Activated CD8-positive, alpha-beta memory T cell treated with anti-CD3 and anti-CD28 coated beads for 4 hours (primary cell): Measurements from ENCODE around the gene VAPA.

Experiments used
- DNase-seq, 2 donors: peaks; one replicate each; pipeline ENCODE4 v3.0.0-alpha.2; 2020; ENCODE audit warnings: low read depth in 2 of 2

VAPA gene

GRCh38 chr18:9941103-9941502 lies 27.3 kb downstream of the VAPA start:
- DNase-seq: no peak

- DNase-seq: no peak
Observed at GRCh38 chr18:9941660-9942059, 27.8 kb downstream of the VAPA start.

DNA sequence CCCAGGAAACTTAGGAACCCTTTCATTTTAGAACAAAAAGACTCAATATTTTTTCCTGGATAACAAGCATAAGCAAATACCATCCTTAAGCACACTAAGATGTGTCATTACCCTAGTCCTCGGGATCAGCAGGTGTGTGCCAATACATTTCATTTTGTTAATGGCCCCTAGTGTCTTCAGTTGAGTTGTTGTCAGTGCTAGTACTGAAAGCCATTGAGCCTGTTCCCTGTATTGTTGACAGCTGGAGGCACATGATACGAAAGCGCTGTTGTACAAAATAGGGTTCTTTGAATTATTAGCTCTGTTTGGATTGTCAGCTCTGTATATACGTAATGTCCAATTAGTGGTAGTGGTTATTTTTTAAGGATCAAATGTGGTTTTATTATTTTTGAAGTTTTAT lies 29.5 kb downstream of the VAPA start:
- DNase-seq: no peak

DNA sequence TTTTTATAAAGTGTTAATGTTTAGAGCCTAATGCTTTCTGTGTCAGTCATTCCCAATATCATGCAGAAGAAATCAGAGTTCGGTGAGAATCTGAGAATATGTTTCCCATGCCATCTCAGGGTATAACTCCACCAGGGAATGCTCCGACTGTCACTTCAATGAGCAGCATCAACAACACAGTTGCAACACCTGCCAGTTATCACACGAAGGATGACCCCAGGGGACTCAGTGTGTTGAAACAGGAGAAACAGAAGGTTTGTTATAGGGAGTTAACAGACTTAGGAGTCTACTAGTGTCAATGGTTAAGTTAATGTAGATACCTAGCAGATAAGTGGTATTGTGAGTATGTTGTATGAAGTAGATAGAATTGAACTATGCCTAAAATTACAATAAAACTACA lies 31.0 kb downstream of the VAPA start:
- no peak for DNase-seq

- no peak for DNase-seq
Observed at GRCh38 chr18:9946831-9947230, 33.0 kb downstream of the VAPA start.

- DNase-seq: no peak
Observed at GRCh38 chr18:9947248-9947647, 33.4 kb downstream of the VAPA start.

- DNase-seq: no peak
Observed at GRCh38 chr18:9949315-9949714, 35.5 kb downstream of the VAPA start.

DNA sequence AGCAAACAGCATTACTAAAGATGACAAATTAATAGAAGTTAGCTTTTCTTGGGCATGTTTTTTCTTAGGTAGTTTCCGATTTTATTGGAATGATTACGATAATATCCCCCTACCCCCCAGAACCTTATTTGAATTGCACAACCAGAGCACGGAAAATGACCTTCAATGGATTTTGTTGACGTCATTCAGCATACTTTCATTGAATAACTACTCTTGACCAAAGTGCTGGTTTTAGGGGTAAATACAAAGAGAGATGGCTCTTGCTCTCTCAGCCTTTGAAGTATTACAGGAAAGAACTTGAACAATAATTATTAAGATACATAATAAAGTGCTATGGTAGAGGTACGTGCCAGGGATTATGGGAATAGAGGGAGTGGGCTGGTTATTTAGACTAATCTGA lies 36.0 kb downstream of the VAPA start:
- no peak for DNase-seq

DNA sequence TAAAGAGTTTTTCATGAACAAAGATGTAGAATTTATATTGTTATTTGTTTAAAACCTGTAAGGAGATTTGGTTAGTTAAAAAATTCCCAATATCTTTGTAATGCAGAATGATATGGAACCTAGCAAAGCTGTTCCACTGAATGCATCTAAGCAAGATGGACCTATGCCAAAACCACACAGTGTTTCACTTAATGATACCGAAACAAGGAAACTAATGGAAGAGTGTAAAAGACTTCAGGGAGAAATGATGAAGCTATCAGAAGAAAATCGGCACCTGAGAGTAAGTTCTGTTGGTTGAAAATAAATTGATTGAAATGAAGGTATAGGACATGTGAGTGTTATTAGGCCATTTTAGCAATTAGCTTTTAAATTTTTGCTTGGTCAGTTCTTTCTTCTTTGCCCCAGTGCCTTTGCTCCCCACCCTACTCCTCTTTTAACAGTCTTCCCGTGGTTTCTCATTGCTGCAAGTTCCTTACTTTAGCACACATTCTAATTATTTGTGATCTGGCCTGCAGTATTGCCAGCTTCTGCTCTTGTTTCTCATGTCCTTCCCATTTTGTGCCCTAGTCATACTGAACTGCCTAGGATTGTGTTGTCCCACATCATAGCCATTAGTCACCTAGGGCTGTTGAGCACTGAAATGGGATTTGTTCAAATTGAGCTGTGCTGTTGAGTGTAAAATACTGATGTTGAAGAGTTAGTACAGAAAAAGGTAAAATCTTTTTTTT lies 36.6 kb downstream of the VAPA start:
- DNase-seq: no peak

DNA sequence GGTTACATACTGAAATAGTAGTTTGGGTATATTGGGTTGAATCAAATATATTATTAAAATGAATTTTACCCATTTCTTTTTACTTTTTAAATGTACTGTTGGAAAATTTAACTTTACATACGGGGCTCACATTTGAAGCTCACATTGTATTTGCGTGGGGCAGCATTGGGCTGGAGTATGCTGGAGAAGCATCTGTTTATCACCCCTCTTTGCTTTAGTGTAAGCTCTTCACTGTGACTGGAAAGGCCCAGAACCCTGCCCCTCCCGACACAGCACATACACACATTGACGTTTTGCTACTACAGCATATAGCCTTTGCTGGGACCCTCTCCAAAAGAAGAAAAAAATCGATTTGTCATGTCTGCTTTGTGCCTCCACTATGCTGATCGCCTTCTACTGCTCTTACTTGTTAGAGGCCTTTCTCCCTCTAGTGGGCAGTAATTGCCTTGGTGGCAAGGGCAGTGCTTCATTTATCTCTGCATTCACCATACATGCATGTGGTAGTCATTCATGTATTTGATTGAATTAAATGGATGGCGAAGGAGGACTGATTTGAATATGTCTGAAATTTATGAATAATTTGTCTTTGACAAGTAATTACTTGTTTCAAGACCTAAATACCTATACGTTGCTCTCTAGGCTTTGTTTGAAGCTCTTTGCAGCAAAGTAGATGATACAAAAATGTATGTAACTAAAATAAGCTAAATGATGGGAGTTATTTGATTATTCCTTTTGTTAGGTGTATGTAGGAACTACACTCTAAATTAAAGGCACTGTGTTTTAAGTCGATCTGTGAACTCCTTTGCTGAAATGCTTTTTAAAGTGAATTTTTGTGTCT lies 37.4 kb downstream of the VAPA start:
- DNase-seq: no peak

DNA sequence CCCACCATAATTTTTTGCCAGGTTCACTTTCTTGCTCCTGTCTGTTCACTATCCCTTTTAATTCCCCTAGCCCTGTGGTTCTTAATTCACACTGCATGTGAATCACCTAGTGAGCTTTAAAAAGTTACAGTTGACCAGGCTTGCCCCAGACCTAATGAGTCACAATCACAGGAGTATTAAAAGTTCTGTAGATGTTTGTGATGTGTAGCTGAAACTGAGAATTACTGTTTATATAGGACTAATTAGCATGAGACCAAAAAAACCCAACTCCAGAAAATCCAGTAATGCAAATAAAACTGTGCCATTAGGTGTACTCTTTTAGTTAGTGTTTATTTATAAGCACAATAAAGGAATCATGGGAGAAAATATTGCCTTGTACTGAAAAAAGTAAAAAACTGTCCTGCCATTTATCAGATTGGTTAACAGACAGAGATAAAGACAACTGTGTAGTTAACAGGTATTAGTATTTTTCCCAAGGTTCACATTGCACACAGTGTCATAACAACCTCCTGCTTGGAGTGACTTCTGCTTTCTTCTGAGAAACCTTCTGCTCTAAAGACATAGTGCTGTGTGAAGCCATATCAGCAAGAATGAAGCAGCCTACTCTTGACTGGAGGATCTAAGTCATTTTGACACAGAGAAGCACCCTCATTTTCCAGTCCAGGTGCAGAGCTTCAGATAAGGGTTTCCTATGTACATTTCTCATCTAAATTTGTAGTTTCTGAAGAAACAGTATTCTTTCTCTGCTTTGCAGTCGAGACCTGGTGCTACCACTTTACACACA lies 39.0 kb downstream of the VAPA start:
- no peak for DNase-seq

- DNase-seq: no peak
Observed at GRCh38 chr18:9958861-9959399, 45.1 kb downstream of the VAPA start.

GRCh38 chr18:9959564-9959963 lies 45.7 kb downstream of the VAPA start:
- no peak for DNase-seq

GRCh38 chr18:9960258-9960904 lies 46.6 kb downstream of the VAPA start:
- no peak for DNase-seq

GRCh38 chr18:9961041-9961440 lies 47.2 kb downstream of the VAPA start:
- no peak for DNase-seq

DNA sequence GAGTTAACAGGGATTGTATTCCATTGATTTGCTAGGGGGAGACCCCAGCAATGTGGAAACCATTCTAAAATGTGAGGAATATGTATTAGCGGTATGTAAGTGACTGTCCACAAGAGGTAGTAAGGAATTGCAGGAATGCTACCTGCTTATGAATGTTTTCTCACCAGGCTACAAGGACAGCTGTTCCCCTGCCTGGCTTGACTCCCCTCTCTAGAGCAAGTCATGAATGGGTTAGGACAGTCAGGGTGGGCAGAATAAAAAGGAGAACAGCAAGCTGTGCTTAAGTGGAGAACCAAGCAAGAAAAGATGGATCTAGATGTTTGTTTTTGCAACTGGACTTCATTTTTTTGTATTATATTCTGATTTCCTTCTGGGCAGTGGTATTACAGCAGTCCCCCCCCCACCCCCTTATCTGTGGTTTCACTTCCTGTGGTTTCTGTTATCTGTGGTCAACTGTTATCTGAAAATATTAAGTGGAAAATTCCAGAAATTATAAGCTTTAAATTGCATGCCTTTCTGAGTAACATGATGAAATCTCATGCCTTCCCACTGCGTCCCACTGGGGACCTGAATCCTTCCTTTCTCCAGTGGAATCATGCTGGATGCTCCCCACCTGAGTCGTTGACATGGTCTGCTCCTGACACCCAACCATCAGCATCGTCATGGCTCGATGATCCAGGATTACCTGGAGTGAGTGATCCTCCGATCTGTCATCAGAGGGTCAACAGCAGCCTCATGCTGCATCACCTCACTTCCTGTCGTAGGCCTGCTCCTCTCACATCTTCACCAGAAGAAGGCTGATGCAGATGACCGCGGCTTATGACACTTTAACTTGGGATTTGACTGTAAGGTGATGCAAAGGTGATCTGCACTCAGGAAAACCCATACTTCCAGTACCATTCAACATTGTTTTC lies 52.2 kb downstream of the VAPA start:
- DNase-seq: no peak

- no peak for DNase-seq
Observed at GRCh38 chr18:9968081-9968848, 54.4 kb downstream of the VAPA start.

DNA sequence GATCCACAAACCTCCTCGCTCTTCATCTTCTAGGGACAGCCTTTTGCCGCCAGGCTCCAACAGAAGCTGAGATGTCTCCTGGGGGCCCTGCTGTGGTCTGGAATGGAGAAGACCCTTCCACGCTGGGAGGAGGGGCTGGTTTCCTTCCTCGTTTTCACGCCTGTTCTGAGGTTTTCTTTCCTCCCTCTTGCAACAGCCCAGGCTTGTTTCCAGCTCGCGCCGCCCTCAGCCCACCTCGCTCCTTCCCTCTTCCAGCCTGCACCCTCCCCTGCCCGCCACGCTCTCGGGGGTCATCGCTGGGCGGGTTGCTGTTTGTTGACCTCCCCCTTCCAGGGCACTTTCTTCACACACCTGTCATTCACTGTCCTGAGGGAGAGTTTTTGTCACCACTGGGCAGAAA lies 55.4 kb downstream of the VAPA start:
- no peak for DNase-seq

DNA sequence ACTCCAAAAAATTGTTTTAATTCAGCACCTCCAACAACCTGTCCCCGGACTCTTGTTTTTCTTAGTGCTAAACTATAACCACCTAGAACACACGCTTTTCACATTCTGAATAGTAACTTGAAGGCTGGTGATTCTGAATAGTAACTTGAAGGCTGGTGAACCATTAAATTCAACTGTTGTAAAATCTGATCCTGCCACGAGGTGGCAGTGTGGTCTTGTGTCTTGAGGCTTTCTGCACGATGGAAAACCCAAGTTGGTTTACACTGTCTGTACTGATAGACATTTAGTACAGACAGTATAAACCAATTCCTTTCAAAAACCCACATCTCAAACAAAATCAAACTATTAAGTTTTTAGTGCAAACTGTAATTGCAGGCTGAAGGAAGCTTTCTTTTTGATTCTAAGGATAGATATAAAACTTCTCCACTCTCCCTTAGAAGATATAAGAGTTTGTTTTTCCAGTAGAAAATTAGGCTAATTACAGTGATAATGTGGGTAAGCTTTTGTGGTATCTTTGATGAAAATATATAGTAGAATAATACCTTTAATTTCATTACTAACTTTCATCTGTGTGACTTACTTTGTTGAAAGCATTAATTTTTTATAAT lies 57.6 kb downstream of the VAPA start:
- peak; percentile 39 to 48 for DNase-seq
